HCEC 1CT (cell line): Measurements from ENCODE around the gene TMEM134.

ENCODE experiments used
- DNase-seq: peaks from one replicate; pipeline ENCODE4 v3.0.0-alpha.2; 2017

TMEM134 gene

GRCh38 chr11:67456068-67456705 lies 12.9 kb downstream of the TMEM134 start:
- DNase-seq = no peak

- DNase-seq = no peak
These were observed 14.0 kb downstream of the TMEM134 start, which contains the start of gene CABP4 for GRCh38 chr11:67455054-67455453. TSS of gene CABP4 (plus strand) at chr11:67455354. CDS start at chr11:67455424, 70 bp downstream.

GRCh38 chr11:67453816-67454732 lies 15.0 kb downstream of the TMEM134 start:
- no peak for DNase-seq

- DNase-seq = no peak
These were observed 16.7 kb downstream of the TMEM134 start, which contains the start of gene GPR152 for GRCh38 chr11:67452141-67452952. TSS of gene GPR152 (minus strand) at chr11:67452729. CDS start at chr11:67452724, 5 bp downstream.

- no peak for DNase-seq
These were observed 17.4 kb downstream of the TMEM134 start for GRCh38 chr11:67451658-67451976.

GRCh38 chr11:67450796-67451657 lies 18.0 kb downstream of the TMEM134 start:
- DNase-seq = no peak

GRCh38 chr11:67449116-67449844 lies 19.8 kb downstream of the TMEM134 start:
- no peak for DNase-seq

- no peak for DNase-seq
These were observed 20.8 kb downstream of the TMEM134 start for GRCh38 chr11:67448220-67448609.

GRCh38 chr11:67445515-67445914 lies 23.5 kb downstream of the TMEM134 start:
- no peak for DNase-seq

GRCh38 chr11:67442504-67443404 lies 26.3 kb downstream of the TMEM134 start:
- no peak for DNase-seq

GRCh38 chr11:67441731-67442351 lies 27.2 kb downstream of the TMEM134 start:
- no peak for DNase-seq

GRCh38 chr11:67441098-67441563 lies 27.9 kb downstream of the TMEM134 start:
- DNase-seq = no peak

- DNase-seq = no peak
These were observed 28.6 kb downstream of the TMEM134 start for GRCh38 chr11:67440229-67441097.

- peak; percentile 25 for DNase-seq
These were observed 29.5 kb downstream of the TMEM134 start for GRCh38 chr11:67439321-67440228.

- no peak for DNase-seq
These were observed 30.7 kb downstream of the TMEM134 start for GRCh38 chr11:67438158-67438902.

- no peak for DNase-seq
These were observed 31.3 kb downstream of the TMEM134 start for GRCh38 chr11:67437809-67438157.
